HCT116 (cell line): ENCODE results near the gene MTHFD1L. TPM values are rescaled to one million over a fixed set of nuclear protein-coding genes. Genes with fewer than 3 reads are reported as not detected.
"Not testable (repeated sequence)": the region's sequence is repeated elsewhere in the genome, so short reads cannot be mapped to it uniquely, and the experiment has no call there.

Experiments used
- ATAC-seq: fragments of 200-7000 bp; cut with Tn5 transposase; 2 replicates; pipeline ENCODE4 v1.9.1; 2020; ENCODE audit warnings: mild to moderate bottlenecking, moderate library complexity
- BruUV-seq: library from RNA; stranded (reverse); fragments of 400-500 nt; replicated peaks from 2 replicates; lab custom pipeline; 2021; lab: Mats Ljungman, UMichigan
- CTCF ChIA-PET: fragments of 300-600 bp; sonication (Branson Sonifier 250); formaldehyde crosslinking; loops from one replicate; lab custom pipeline; 2021; ENCODE audit warnings: antibody characterized with exemption; lab: Charles Lee
- POLR2A ChIA-PET: fragments of 300-600, 350-600 bp; sonication (Branson Sonifier 250); formaldehyde crosslinking; loops from one replicate; lab custom pipeline; 2021; ENCODE audit warnings: antibody characterized with exemption; lab: Charles Lee
- RAD21 ChIA-PET, 2 experiments: fragments of 300-600 bp; sonication (Branson Sonifier 250); formaldehyde crosslinking; loops; one replicate each; lab custom pipeline; 2023; ENCODE audit warnings: low total read pairs in 2 of 2; ENCODE audit not compliant: uncharacterized antibody in 2 of 2, unreplicated experiment in 2 of 2, low non-redundant PET in 1 of 2; lab: Charles Lee
- DNase-seq: peaks from one replicate; pipeline ENCODE4 v3.0.0-alpha.2; 2010; ENCODE audit warnings: low read depth, low spot score
- H2AFZ ChIP-seq: fragments of 200-600 bp; shearing (Covaris generic), sonication (generic); 2 replicates; pipeline ENCODE4 v1.6.1; 2017; ENCODE audit warnings: low read depth, mixed run types, mixed read lengths, antibody characterized with exemption, low read length; ENCODE audit not compliant: poor library complexity, severe bottlenecking
- H3K27ac ChIP-seq: 2 replicates; pipeline ENCODE4 v1.5.1; 2012; ENCODE audit warnings: low read depth, low read length
- H3K27me3 ChIP-seq: fragments of 200-600 bp; sonication (generic); 2 replicates; pipeline ENCODE4 v1.6.1; 2016; ENCODE audit warnings: mixed run types, low read length, mixed read lengths; ENCODE audit not compliant: insufficient read depth
- H3K36me3 ChIP-seq, 2 experiments: fragments of 200-500 bp in 1 of 2; fragments of 200-600 bp in 1 of 2; sonication (Bioruptor generic) in 1 of 2; sonication (generic) in 1 of 2; 2 replicates each; pipeline versions ENCODE4 v1.5.1 to v1.6.1; 2014 to 2016; ENCODE audit warnings: low read length in 2 of 2, inconsistent platforms in 1 of 2, mixed read lengths in 1 of 2, mixed run types in 1 of 2; ENCODE audit not compliant: insufficient read depth in 2 of 2, control insufficient read depth in 1 of 2
- H3K4me1 ChIP-seq, 2 experiments: fragments of 200-600 bp in 1 of 2; sonication (generic) in 1 of 2; 2 replicates each; pipeline versions ENCODE4 v1.5.1 to v1.6.1; 2012 to 2017; ENCODE audit warnings: low read length in 2 of 2, inconsistent platforms in 1 of 2, mild to moderate bottlenecking in 1 of 2, mixed read lengths in 1 of 2, mixed run types in 1 of 2, moderate library complexity in 1 of 2; ENCODE audit not compliant: insufficient read depth in 2 of 2, control insufficient read depth in 1 of 2
- H3K4me2 ChIP-seq: fragments of 200-600 bp; sonication (generic); 2 replicates; pipeline ENCODE4 v1.6.1; 2017; ENCODE audit warnings: mixed run types, low read length, mixed read lengths
- H3K4me3 ChIP-seq, 2 experiments: fragments of 200-600 bp in 1 of 2; sonication (generic) in 1 of 2; replicated peaks in 1 of 2; 2 replicates each; pipeline ENCODE4 v1.5.1; 2011 to 2016; ENCODE audit warnings: low read length in 2 of 2, control low read depth in 1 of 2, low read depth in 1 of 2, mild to moderate bottlenecking in 1 of 2, mixed read lengths in 1 of 2, mixed run types in 1 of 2
- H3K79me2 ChIP-seq: fragments of 200-600 bp; sonication (generic); 2 replicates; pipeline ENCODE4 v1.6.1; 2017; ENCODE audit warnings: mild to moderate bottlenecking, mixed run types, low read length, moderate library complexity, mixed read lengths; ENCODE audit not compliant: insufficient read depth
- H3K9ac ChIP-seq: fragments of 200-600 bp; sonication (generic); 2 replicates; pipeline ENCODE4 v1.6.1; 2016; ENCODE audit warnings: low read length, mixed read lengths
- H3K9me2 ChIP-seq: fragments of 200-600 bp; sonication (generic), shearing (Covaris generic); 2 replicates; pipeline ENCODE4 v1.6.1; 2017; ENCODE audit warnings: mixed run types, mild to moderate bottlenecking, moderate library complexity; ENCODE audit not compliant: insufficient read depth
- H3K9me3 ChIP-seq, 2 experiments: fragments of 200-500 bp in 1 of 2; fragments of 200-600 bp in 1 of 2; sonication (Bioruptor generic) in 1 of 2; sonication (generic) in 1 of 2; 2 replicates each; pipeline ENCODE4 v1.6.1; 2014 to 2017; ENCODE audit warnings: low read length in 2 of 2, mixed read lengths in 2 of 2, inconsistent platforms in 1 of 2, low read depth in 1 of 2, mild to moderate bottlenecking in 1 of 2, mixed run types in 1 of 2, moderate library complexity in 1 of 2; ENCODE audit not compliant: control insufficient read depth in 1 of 2, insufficient read depth in 1 of 2
- H4K20me1 ChIP-seq: fragments of 200-600 bp; sonication (generic), shearing (Covaris generic); 2 replicates; pipeline ENCODE4 v1.6.1; 2017; ENCODE audit warnings: mixed run types, mild to moderate bottlenecking, moderate library complexity; ENCODE audit not compliant: insufficient read depth
- ATF3 ChIP-seq: IDR thresholded peaks from 2 replicates; pipeline ENCODE4 v1.6.1; 2012
- CEBPB ChIP-seq: IDR thresholded peaks from 2 replicates; pipeline ENCODE4 v1.6.1; 2012; ENCODE audit warnings: low read depth
- EZH2phosphoT487 ChIP-seq: fragments of 200-600 bp; IDR thresholded peaks from 2 replicates; pipeline ENCODE4 v1.6.1; 2018; ENCODE audit warnings: antibody characterized with exemption, borderline replicate concordance
- POLR2AphosphoS5 ChIP-seq: IDR thresholded peaks from 2 replicates; pipeline ENCODE4 v1.6.1; 2011; ENCODE audit warnings: mild to moderate bottlenecking, low read depth, low read length, moderate library complexity
- SIN3A ChIP-seq: IDR thresholded peaks from 2 replicates; pipeline ENCODE4 v1.6.1; 2012; ENCODE audit warnings: low read depth
- SP1 ChIP-seq: IDR thresholded peaks from 2 replicates; pipeline ENCODE4 v1.6.1; 2012; ENCODE audit warnings: low read depth
- TCF7L2 ChIP-seq: IDR thresholded peaks from 2 replicates; pipeline ENCODE4 v1.7.0; 2011; ENCODE audit warnings: borderline replicate concordance, inconsistent platforms; ENCODE audit not compliant: insufficient read depth, insufficient read length; ENCODE audit errors: extremely low read depth
- YY1 ChIP-seq: IDR thresholded peaks from 2 replicates; pipeline ENCODE4 v1.6.1; 2011; ENCODE audit warnings: low read length, low read depth, moderate library complexity, mild to moderate bottlenecking; ENCODE audit not compliant: insufficient replicate concordance; ENCODE audit errors: extremely low read depth
- ZFX ChIP-seq: fragments of 450-650 bp; IDR thresholded peaks from 2 replicates; pipeline ENCODE4 v1.6.1; 2017
- intact Hi-C: fragments of 100-400 bp; cut with micrococcal nuclease; formaldehyde crosslinking; loops from 2 replicates; pipeline ENCODE4 v1.10.0; 2022
- total RNA-seq: library from RNA; stranded (reverse); gene quantifications from one replicate; pipeline ENCODE4 v1.2.1, GENCODE V29; 2021; ENCODE audit not compliant: unreplicated experiment
- TF ChIP-seq, protein P1 (sequence below): IDR thresholded peaks from 2 replicates; pipeline ENCODE4 v1.6.1; 2012
- TF ChIP-seq, protein P2 (sequence below): IDR thresholded peaks from 2 replicates; pipeline ENCODE4 v1.6.1; 2012; ENCODE audit warnings: low read depth

Gene MTHFD1L
- total RNA-seq, 1 experiment from 2014 or later, result 127 TPM

- CTCF ChIA-PET, H2AFZ ChIP-seq, H3K9me3 ChIP-seq, H3K9me2 ChIP-seq, BruUV-seq, H4K20me1 ChIP-seq, H3K4me3 ChIP-seq, ATAC-seq, intact Hi-C loops, H3K27me3 ChIP-seq: not testable (repeated sequence)
- TF ChIP-seq TCF7L2, result peak; percentile 88
- TF ChIP-seq YY1, result peak; percentile 40
- TF ChIP-seq POLR2AphosphoS5, result peak; percentile 75
- peaks cover 50 to 97% of the 10 kb centered on the region in 2 experiments for H3K4me1 ChIP-seq
- ChIA-PET RAD21 (interaction anchor here in 1 of 2 experiments (1.0 kb wide), 1 partner anchor 288 kb away, joined by 4 read pairs; no protein-coding TSS in a partner anchor), POLR2A (interaction anchor here (0.7 to 7.4 kb wide), 7 partner anchors 13 to 290 kb away, joined by 3 to 75 read pairs (median 4); no protein-coding TSS in a partner anchor)
- DNase-seq, result peak; percentile 96
- H3K27ac ChIP-seq, result peak overlapping the region; percentile 91
- H3K36me3 ChIP-seq, result peaks cover 0 to 30% of the 10 kb centered on the region in 2 experiments; a peak in 1 of 4 replicates
- H3K4me2 ChIP-seq, result peak overlapping the region; percentile 51
- peaks cover 45% of the 10 kb centered on the region for H3K79me2 ChIP-seq
- H3K9ac ChIP-seq, result peak overlapping the region; percentile 78
Observed at GRCh38 chr6:151036211-151036721, 170.8 kb downstream of the MTHFD1L start.

DNA sequence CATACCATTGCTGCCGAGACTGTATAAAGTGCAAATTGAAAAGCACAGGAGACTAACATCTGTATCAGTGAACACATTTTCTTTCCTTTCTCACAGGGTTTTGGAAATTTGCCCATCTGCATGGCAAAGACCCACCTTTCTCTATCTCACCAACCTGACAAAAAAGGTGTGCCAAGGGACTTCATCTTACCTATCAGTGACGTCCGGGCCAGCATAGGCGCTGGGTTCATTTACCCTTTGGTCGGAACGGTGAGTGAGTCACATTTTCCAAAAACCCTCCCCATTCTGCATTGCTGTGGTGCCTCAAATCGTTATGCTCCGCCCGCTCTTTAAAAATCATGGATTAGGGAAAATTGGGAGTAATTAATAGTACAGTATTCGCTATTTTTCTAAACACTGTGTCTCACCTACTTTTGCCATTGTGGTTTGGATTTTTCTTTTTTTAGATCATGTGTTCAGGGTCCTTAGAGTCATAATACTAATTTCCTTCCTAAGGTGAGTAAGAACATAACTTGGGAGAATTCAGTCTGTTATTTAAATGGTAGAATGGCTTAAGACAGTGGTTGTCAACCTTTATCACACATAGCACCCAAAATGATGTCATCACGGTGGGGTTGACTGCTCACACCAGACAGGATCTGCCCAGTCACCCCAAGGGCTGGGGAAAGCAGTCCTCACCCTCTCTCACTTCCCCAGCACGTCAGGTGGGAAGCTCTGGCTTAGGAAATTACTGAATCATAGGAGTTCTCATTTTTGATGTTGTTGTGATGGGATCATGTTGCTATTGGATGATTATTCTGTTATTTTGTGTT, 171.6 kb downstream of the MTHFD1L start:
- TSS peak; percentile 85 for BruUV-seq
- H3K4me2 ChIP-seq, result peak overlapping the region; percentile 51

More for the DNA sequence above, 171.6 kb downstream of the MTHFD1L start:
- H4K20me1 ChIP-seq, result no peaks in the 10 kb centered on the region
- no peaks in the 10 kb centered on the region for H3K27me3 ChIP-seq
- H3K4me3 ChIP-seq, result no peak overlapping the region
- CTCF ChIA-PET, result no interaction called here
- intact Hi-C loops, result no loop called here
- RAD21 ChIA-PET, result interaction anchor here in 1 of 2 experiments (1.0 kb wide), 1 partner anchor 287 kb away, joined by 4 read pairs; no protein-coding TSS in a partner anchor
- peaks cover 52% of the 10 kb centered on the region for H3K79me2 ChIP-seq
- H3K9me2 ChIP-seq, result no peaks in the 10 kb centered on the region
- DNase-seq (peak; percentile 64), ATAC-seq (no peak)
- no peak overlapping the region for H2AFZ ChIP-seq
- POLR2A ChIA-PET, result interaction anchor here (1.0 to 7.4 kb wide), 7 partner anchors 9 to 289 kb away, joined by 4 to 75 read pairs (median 4); no protein-coding TSS in a partner anchor
- peaks cover 58 to 99% of the 10 kb centered on the region in 2 experiments for H3K4me1 ChIP-seq
- no peaks in the 10 kb centered on the region for H3K9me3 ChIP-seq
- peak overlapping the region; percentile 91 for H3K27ac ChIP-seq
- H3K36me3 ChIP-seq, result peaks cover 0 to 28% of the 10 kb centered on the region in 2 experiments; a peak in 1 of 4 replicates
- H3K9ac ChIP-seq, result peak overlapping the region; percentile 78
- TF ChIP-seq, protein P1, sequence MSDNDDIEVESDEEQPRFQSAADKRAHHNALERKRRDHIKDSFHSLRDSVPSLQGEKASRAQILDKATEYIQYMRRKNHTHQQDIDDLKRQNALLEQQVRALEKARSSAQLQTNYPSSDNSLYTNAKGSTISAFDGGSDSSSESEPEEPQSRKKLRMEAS, result no peak
- TF ChIP-seq SP1, result no peak
- TF ChIP-seq ZFX, result no peak
- no peak for TF ChIP-seq POLR2AphosphoS5
- TF ChIP-seq CEBPB, result no peak
- TF ChIP-seq EZH2phosphoT487, result no peak
- TF ChIP-seq, protein P2, sequence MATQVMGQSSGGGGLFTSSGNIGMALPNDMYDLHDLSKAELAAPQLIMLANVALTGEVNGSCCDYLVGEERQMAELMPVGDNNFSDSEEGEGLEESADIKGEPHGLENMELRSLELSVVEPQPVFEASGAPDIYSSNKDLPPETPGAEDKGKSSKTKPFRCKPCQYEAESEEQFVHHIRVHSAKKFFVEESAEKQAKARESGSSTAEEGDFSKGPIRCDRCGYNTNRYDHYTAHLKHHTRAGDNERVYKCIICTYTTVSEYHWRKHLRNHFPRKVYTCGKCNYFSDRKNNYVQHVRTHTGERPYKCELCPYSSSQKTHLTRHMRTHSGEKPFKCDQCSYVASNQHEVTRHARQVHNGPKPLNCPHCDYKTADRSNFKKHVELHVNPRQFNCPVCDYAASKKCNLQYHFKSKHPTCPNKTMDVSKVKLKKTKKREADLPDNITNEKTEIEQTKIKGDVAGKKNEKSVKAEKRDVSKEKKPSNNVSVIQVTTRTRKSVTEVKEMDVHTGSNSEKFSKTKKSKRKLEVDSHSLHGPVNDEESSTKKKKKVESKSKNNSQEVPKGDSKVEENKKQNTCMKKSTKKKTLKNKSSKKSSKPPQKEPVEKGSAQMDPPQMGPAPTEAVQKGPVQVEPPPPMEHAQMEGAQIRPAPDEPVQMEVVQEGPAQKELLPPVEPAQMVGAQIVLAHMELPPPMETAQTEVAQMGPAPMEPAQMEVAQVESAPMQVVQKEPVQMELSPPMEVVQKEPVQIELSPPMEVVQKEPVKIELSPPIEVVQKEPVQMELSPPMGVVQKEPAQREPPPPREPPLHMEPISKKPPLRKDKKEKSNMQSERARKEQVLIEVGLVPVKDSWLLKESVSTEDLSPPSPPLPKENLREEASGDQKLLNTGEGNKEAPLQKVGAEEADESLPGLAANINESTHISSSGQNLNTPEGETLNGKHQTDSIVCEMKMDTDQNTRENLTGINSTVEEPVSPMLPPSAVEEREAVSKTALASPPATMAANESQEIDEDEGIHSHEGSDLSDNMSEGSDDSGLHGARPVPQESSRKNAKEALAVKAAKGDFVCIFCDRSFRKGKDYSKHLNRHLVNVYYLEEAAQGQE, result no peak
- TF ChIP-seq SIN3A, result no peak
- no peak for TF ChIP-seq ATF3
